ENCODE measurements around the gene HIPK2.

Gene HIPK2

GRCh38 chr7:139777948-139778841 lies at the start of gene HIPK2:
Gene HIPK2, minus strand, starts transcription at chr7:139777998. Its CDS starts 375 bp downstream, at chr7:139777623.
- peak; percentile 70 for DNase-seq (ENCODE audit: low spot score)

GRCh38 chr7:139827042-139827441 lies 49.2 kb upstream of the HIPK2 start:
- DNase-seq (ENCODE audit: low spot score) = no peak

GRCh38 chr7:139825666-139826290 lies 48.0 kb upstream of the HIPK2 start:
- no peak for DNase-seq (ENCODE audit: low spot score)

- no peak for DNase-seq (ENCODE audit: low spot score)
Observed at GRCh38 chr7:139823959-139824521, 46.2 kb upstream of the HIPK2 start.

- DNase-seq (ENCODE audit: low spot score) = no peak
Observed at GRCh38 chr7:139822855-139823254, 45.1 kb upstream of the HIPK2 start.

GRCh38 chr7:139821349-139822105 lies 43.7 kb upstream of the HIPK2 start:
- no peak for DNase-seq (ENCODE audit: low spot score)

GRCh38 chr7:139820089-139820488 lies 42.3 kb upstream of the HIPK2 start:
- no peak for DNase-seq (ENCODE audit: low spot score)

GRCh38 chr7:139817249-139817648 lies 39.5 kb upstream of the HIPK2 start:
- DNase-seq (ENCODE audit: low spot score) = no peak

GRCh38 chr7:139813689-139814088 lies 35.9 kb upstream of the HIPK2 start:
- DNase-seq (ENCODE audit: low spot score) = no peak

- DNase-seq (ENCODE audit: low spot score) = no peak
Observed at GRCh38 chr7:139813151-139813550, 35.4 kb upstream of the HIPK2 start.

GRCh38 chr7:139811066-139811465 lies 33.3 kb upstream of the HIPK2 start:
- no peak for DNase-seq (ENCODE audit: low spot score)

- DNase-seq (ENCODE audit: low spot score) = no peak
Observed at GRCh38 chr7:139808846-139809442, 31.1 kb upstream of the HIPK2 start.

GRCh38 chr7:139808427-139808826 lies 30.6 kb upstream of the HIPK2 start:
- DNase-seq (ENCODE audit: low spot score) = no peak

GRCh38 chr7:139807009-139807408 lies 29.2 kb upstream of the HIPK2 start:
- DNase-seq (ENCODE audit: low spot score) = no peak

GRCh38 chr7:139804571-139804970 lies 26.8 kb upstream of the HIPK2 start:
- no peak for DNase-seq (ENCODE audit: low spot score)

GRCh38 chr7:139799586-139799985 lies 21.8 kb upstream of the HIPK2 start:
- no peak for DNase-seq (ENCODE audit: low spot score)

- no peak for DNase-seq (ENCODE audit: low spot score)
Observed at GRCh38 chr7:139798892-139799291, 21.1 kb upstream of the HIPK2 start.

GRCh38 chr7:139798221-139798620 lies 20.4 kb upstream of the HIPK2 start:
- no peak for DNase-seq (ENCODE audit: low spot score)

GRCh38 chr7:139797607-139798006 lies 19.8 kb upstream of the HIPK2 start:
- no peak for DNase-seq (ENCODE audit: low spot score)

- no peak for DNase-seq (ENCODE audit: low spot score)
Observed at GRCh38 chr7:139791316-139791715, 13.5 kb upstream of the HIPK2 start.

- no peak for DNase-seq (ENCODE audit: low spot score)
Observed at GRCh38 chr7:139784648-139785047, 6.8 kb upstream of the HIPK2 start.

Measured in CD4-positive, alpha-beta T cell treated with Interleukin-2 at 100 ng/mL for 4 hours (primary cell).